Stromal cell of bone marrow (primary cell): ENCODE results near the gene C1QC.
"Not testable (repeated sequence)": the region's sequence is repeated elsewhere in the genome, so short reads cannot be mapped to it uniquely, and the experiment has no call there.

ENCODE experiments used
- DNase-seq: peaks from one replicate; pipeline ENCODE4 v3.0.0-alpha.2; 2012; ENCODE audit warnings: low read depth

Gene C1QC

GRCh38 chr1:22650089-22650693 lies 6.8 kb downstream of the C1QC start:
- DNase-seq, result no peak

DNA sequence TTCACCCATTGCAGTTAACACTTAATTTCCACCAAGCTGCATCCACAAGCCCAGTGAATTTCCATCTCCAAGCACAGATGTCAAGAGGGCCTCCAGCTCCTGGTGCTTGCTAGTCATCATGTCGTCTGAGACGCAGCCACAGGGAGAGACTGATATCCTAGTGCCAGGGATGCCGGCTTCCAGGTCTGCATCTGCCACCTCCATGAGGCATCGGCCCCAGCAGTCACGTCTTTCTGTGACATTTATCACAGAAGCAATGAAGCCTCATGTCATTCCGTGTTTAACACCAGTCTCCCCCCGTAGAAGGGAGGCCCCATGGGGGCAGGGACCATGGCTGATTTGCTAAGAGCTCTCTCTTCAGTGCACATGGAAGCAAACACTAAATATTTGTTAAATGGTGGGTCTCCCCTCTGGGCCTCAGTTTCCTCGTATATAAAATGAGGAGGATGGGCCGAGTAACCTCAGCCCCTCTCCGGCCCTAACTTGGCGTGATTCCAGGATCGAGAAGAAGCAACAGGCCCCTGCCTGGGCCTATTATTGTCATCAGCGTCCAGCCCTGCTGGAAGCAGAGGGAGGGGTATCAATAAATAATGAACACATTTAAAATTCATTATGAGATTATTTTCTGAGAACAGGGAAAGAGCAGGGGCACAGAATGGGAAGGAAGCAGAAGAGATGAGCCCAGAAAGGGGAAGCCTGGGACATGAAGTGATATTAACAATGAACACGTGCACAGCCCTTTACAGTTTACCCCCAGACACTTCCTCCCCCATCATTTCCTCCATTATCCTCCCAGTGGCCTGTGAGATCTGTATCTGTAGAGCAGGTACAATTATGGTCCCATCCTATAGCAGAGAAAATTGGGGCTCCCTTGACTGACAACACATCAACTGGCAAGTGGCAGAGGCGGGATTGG lies 8.8 kb downstream of the C1QC start:
- no peak for DNase-seq

DNA sequence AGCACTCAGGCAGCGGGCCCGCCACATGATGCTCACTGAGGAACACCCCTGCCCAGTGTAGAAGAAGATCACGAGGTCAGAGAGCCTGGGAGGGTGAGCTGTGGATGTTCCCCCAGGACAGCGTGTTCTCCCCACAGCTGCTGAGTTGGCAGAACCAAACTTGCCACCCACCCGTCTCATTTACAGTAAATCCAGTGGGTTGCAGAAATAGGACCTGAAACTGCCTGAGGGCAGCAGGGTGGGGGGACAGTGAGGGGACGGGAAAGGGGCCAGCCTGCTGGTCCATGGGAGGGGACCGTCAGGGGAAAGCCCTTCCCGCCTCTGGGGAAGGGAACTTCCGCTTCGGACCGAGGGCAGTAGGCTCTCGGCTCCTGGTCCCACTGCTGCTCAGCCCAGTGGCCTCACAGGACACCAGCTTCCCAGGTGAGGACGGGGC lies 9.5 kb downstream of the C1QC start, which contains the start of gene C1QB:
Gene C1QB (plus strand): TSS at position 356 of the 436 bp plus-strand sequence. CDS start 6,227 bp downstream, outside the sequence.
- no peak for DNase-seq

- DNase-seq, result no peak
Observed at GRCh38 chr1:22654692-22655091, 11.3 kb downstream of the C1QC start.

DNA sequence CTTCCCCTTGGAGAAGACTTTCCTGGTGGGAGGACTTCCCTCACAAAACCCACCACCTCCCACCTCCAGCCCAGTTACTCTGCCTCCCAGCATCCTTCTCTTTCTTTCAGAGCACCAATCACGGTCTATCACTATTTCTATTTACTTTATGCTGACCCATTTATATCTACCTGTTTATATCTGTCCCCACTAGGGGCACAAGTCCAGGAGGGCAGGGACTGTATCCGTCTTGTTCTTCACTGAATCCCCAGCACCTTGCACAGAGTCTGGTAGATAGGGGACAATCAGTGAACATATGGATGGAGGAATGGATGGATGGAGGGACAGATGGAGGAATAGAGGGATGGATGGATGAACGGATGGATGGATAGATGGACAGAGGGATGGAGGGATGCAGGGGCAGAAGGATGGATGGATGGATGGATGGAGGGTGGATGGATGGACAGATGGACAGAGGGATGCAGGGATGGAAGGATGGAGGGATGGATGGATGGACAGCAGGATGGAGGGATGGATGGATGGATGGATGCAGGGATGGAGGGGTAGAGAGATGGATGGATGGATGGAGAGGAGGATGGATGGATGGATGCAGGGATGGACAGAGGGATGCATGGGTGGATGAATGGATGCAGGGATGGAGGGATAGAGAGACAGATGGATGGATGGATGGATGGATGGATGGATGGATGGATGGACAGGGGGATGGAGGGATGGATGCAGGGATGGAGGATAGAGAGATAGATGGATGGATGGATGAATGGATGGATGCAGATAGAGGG lies 15.1 kb downstream of the C1QC start:
- no peak for DNase-seq

DNA sequence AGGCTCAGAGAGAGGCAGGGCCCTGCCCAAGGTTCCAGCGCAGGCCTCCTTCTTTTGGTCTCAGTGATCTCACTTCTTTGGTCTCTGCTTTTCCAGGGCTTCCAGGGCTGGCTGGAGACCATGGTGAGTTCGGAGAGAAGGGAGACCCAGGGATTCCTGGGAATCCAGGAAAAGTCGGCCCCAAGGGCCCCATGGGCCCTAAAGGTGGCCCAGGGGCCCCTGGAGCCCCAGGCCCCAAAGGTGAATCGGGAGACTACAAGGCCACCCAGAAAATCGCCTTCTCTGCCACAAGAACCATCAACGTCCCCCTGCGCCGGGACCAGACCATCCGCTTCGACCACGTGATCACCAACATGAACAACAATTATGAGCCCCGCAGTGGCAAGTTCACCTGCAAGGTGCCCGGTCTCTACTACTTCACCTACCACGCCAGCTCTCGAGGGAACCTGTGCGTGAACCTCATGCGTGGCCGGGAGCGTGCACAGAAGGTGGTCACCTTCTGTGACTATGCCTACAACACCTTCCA lies 17.3 kb downstream of the C1QC start:
- no peak for DNase-seq

- DNase-seq, result no peak
Observed at GRCh38 chr1:22661880-22662279, 18.4 kb downstream of the C1QC start.

- no peak for DNase-seq
Observed at GRCh38 chr1:22662318-22662717, 18.9 kb downstream of the C1QC start.

GRCh38 chr1:22662986-22663408 lies 19.6 kb downstream of the C1QC start:
- DNase-seq, result no peak

DNA sequence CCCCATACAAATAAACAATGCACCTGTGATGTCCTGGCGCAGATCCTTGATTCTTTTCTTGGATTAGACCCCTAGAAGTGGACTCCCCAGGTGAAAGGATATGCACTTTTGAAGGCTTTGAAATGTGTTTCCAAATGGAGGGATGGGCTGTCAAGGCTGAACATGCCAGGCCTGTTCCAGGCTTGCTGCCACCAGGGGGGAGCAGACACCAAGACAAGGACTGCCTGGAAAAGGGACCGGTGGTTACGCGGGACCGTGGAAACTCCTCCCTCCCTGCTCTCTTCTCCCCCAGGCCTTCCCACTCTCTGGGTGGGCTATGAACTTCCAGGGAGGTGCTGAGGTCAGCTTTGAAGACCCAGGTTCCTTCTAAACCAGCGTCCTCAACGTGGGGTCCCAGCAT lies 22.3 kb downstream of the C1QC start:
- DNase-seq, result no peak

DNA sequence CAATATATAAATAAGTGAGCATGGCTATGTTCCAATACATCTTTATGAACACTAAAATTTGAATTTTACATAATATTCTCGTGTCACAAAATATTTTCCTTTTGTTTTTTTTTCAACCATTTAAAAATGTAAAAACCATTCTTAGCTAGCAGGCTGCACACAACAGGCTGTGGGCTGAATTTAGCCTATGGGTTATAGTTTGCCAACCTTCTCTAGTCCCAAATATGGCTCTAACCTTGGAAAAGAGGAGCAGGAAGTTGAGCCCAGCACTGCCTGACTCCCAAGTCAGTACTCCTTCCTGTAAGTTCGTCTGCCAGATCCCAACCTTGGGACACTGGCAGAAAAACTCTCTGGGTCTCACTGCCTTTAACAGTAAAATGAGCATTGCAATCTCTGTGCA lies 23.0 kb downstream of the C1QC start:
- no peak for DNase-seq

DNA sequence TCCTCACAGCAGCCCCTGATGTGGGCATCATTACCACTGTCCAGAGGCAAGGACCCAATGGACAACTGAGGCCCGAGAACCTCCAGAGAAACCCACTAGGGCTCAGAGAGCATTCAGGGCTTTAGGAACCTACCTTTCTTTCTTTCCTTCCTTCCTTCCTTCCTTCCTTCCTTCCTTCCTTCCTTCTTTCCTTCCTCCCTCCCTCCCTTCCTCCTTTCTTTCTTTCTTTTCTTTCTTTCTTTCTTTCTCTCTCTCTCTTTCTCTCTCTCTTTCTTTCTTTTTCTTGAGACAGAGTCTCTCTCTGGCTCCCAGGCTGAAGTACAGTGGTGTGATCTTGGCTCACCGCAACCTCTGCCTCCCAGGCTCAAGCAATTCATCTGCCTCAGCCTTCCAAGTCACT lies 25.4 kb downstream of the C1QC start:
- not testable (repeated sequence) for DNase-seq

DNA sequence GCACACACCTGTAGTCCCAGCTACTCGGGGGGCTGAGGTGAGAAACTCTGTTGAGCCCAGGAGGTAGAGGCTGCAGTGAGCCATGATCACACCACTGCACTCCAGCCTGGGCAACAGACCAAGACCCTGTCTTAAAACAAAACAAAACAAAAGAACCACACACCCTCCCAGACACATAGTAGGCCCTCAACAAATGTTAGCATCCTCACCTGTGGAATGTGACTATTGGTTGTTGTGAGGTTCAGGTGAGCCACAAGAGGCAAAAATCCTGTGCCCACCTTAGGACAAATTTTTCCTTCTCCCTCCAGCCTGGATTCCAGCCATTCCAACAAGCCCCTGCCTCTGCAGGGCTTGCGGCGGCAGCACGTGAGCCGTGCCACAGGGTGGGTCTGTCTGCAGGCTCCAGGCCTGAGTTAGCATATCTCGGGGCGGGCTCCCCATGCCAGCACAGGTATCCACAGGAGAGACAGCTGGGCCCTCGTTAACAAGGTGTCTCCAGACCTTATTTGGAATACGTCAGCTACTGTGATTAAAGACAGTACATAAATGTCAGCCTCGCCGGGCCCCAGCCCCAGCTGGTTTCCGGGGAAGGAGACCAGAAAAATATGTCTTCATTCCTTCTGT lies 27.0 kb downstream of the C1QC start:
- no peak for DNase-seq

DNA sequence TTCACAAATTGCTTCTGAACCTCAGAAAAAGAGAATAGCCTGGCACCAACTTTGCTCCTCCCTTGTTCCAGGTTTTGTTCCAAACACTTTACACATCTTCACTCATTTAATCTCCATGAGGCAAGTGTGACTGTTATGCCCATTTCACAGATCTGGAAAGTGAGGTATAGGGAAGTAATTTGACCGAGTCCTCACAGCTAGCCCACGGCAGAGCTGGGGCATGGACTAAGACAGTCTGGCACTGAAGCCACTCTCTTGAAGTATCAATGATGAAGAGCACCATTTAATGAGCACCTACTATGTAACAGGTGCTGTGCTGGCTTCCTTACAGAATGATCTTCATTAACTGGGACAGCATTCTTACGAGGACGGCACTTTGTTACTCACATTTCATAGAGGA lies 28.6 kb downstream of the C1QC start:
- DNase-seq, result no peak

DNA sequence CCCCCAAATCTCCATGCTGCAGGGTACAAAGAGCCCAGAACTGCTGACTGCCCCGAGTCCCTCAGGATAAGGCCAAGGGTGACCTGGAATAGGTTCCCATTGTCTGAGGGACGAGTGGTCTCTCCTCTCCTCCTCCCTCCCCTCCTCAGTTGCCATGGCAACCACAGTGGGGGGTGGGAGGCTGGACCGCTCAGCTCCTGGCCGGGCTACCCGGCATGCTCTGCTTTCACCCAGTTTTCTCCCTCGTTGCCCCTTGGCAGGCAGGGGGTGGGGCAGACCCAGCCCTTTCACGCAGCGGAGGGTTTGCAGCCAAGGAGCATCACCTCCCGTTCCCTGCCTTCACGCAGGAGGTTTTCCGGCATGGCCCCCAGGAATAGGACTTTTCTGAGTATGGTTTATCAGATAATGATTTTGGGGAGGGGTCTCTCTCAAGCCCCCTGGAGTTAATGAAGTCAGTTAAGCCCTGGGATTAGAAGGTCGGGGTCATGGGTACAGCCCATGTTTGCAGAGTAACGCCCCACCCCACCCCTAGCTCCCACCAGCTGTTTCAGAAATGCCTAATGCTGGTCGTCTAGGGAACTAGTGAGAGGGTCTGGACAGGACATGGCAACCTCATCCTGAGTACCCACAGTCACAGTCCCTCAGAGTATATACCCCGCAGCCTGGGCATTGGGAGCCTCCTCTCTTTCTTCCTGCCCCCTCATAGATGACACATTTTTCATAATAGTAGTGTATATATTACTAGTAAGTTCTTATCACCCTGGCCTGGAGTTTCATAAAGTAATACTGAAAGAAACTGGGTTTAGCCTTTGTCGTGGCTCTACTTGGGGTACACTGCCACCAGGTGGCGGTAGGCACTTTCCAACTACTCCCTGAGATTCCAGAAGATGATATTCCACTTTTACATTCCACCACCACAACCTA lies 30.3 kb downstream of the C1QC start:
- DNase-seq, result peak; percentile 34

GRCh38 chr1:22674410-22674749 lies 30.9 kb downstream of the C1QC start:
- no peak for DNase-seq

- not testable (repeated sequence) for DNase-seq
Observed at GRCh38 chr1:22676151-22676550, 32.7 kb downstream of the C1QC start.

DNA sequence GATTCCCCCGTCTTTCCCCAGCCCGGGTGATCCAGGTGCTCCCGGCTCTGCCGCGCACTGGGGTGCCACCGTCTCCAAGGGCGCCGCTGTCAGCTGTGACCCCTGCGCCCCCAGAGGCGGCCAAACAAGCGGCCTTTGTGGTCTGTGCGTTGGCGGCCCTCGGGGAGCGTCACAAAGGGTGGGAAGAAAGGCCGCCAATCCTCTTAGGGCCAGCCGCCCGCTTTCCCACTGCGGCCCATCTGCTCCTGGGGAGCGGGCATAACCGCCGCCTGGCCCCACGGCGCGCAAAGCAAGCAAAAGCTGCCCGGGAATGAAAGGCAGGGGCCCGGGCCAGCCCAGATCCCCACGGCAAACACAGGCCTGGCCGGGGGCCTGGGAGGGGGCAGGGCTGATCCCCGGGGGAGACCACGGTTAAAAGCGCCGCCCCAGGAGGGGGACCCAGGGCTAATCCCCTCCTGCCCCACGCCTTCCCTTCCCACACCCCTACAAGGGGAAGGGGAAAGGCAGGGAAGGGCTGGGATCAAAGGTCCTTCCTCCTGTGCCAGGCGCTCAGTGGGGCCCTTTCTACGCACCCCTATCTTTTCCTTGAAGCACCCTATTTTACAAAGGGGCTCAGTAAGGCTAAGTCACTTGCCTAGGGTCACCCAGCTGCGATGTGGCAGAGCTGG lies 33.6 kb downstream of the C1QC start:
- DNase-seq, result no peak

GRCh38 chr1:22677931-22678896 lies 34.8 kb downstream of the C1QC start:
- no peak for DNase-seq
